ENCODE measurements around the gene ZNF319. TPM values are rescaled to one million over a fixed set of nuclear protein-coding genes. Genes with fewer than 3 reads are reported as not detected.

ZNF319 gene
- total RNA-seq, 2 experiments from 2014 or later, result 4.7 to 12.7 TPM

DNA sequence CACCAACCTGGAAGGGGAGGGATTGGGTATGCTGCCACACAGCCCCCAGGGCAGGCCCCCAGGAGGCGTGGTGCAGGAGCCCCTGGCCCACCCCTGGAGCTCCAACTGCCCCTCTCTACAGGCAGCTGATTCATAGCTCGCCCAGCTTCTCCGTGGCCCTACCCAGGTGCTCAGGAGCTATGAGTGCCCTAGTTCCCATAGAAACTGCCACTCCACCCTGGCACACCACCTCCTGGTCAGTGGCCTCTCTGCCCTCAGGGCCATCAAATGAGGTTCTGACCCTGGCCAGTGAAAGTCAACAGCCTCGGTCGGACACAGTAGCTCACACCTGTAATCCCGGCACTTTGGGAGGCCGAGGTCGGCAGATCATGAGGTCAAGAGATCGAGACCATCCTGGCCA, 47.6 kb downstream of the ZNF319 start:
- CTCF ChIA-PET (ENCODE audit: unreplicated experiment), result no interaction called here

DNA sequence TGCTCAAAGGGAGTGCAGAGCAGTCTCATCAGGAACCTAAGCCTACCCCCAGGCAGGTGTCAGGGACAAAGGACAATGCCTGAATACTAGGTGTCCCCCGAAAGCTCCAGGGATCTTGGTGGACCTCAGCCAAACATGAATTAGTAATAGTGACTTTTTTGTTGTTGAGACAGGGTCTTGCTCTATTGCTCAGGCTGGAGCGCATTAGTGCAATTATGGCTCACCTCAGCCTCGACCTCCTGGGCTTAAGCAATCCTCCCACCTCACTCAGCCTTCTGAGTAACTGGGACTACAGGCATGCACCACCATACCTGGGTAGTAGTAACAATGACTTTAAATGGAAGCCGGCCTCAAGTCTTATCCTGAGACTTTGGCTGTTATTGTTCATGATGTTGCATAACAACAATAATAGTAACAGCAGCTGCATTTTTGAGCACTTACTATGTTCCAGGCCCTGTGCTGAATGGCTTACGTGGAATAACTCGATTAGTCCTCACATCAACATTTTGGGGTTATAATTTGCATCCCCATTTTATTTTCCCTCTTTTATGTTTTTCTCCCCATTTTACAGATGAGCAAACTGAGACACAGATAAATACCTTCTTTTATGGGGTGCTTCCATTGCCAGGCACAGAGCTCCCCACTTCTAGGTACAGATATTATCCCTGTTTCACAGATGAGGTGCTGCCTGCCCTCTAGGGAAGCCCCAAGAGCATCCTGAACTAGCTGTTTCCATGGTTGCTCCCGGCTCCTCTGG, 49.1 kb downstream of the ZNF319 start:
- intact Hi-C loops (cut with micrococcal nuclease; ENCODE audit: unreplicated experiment), result no loop called here
- no peaks in the 10 kb centered on the region for H3K79me2 ChIP-seq (ENCODE audit: insufficient read depth, low read depth, low read length)
- TF ChIP-seq, protein P1, sequence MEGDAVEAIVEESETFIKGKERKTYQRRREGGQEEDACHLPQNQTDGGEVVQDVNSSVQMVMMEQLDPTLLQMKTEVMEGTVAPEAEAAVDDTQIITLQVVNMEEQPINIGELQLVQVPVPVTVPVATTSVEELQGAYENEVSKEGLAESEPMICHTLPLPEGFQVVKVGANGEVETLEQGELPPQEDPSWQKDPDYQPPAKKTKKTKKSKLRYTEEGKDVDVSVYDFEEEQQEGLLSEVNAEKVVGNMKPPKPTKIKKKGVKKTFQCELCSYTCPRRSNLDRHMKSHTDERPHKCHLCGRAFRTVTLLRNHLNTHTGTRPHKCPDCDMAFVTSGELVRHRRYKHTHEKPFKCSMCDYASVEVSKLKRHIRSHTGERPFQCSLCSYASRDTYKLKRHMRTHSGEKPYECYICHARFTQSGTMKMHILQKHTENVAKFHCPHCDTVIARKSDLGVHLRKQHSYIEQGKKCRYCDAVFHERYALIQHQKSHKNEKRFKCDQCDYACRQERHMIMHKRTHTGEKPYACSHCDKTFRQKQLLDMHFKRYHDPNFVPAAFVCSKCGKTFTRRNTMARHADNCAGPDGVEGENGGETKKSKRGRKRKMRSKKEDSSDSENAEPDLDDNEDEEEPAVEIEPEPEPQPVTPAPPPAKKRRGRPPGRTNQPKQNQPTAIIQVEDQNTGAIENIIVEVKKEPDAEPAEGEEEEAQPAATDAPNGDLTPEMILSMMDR (conservative IDR thresholded peaks at IDR 0.05; ENCODE audit: low read length), result no peak
- no peak for TF ChIP-seq EZH2phosphoT487 (IDR thresholded peaks at IDR 0.05; ENCODE audit: borderline replicate concordance, low read depth, low read length)
- no peak overlapping the region for H3K4me2 ChIP-seq (ENCODE audit: low read length)
- DNase-seq (ENCODE audit: low spot score), result no peak
- H3K27ac ChIP-seq (ENCODE audit: low read depth, low read length, poor library complexity, severe bottlenecking), result no peak overlapping the region
- H4K20me1 ChIP-seq (ENCODE audit: insufficient read depth, low read length), result no peaks in the 10 kb centered on the region
- no peaks in the 10 kb centered on the region for H3K9me2 ChIP-seq (ENCODE audit: insufficient read depth, low read length)
- POLR2A ChIA-PET, result interaction anchor here (0.6 to 1.2 kb wide), 2 partner anchors 26 to 195 kb away, joined by 3 read pairs; no protein-coding TSS in a partner anchor
- CTCF ChIA-PET (ENCODE audit: unreplicated experiment), result no interaction called here
- no peaks in the 10 kb centered on the region for H3K4me1 ChIP-seq (ENCODE audit: insufficient read depth, low read length, poor library complexity, severe bottlenecking)
- no TSS peak for BruUV-seq (replicated peaks)
- H3K9me3 ChIP-seq (ENCODE audit: low read length), result no peaks in the 10 kb centered on the region
- no peaks in the 10 kb centered on the region for H3K36me3 ChIP-seq (ENCODE audit: insufficient read depth, low read length)
- no peak overlapping the region for H3K4me3 ChIP-seq (ENCODE audit: low read depth, low read length, poor library complexity, severe bottlenecking)
- H2AFZ ChIP-seq (ENCODE audit: low read length), result no peak overlapping the region

More for the DNA sequence above, 47.6 kb downstream of the ZNF319 start:
- Histone ChIP-seq H3K9me3 (ENCODE audit: low read length) (no peaks in the 10 kb centered on the region), H3K9me2 (ENCODE audit: insufficient read depth, low read length) (no peaks in the 10 kb centered on the region), H3K36me3 (ENCODE audit: insufficient read depth, low read length) (no peaks in the 10 kb centered on the region), H3K79me2 (ENCODE audit: insufficient read depth, low read depth, low read length) (no peaks in the 10 kb centered on the region), H3K4me1 (ENCODE audit: insufficient read depth, low read length, poor library complexity, severe bottlenecking) (no peaks in the 10 kb centered on the region), H2AFZ (ENCODE audit: low read length) (no peak overlapping the region), H3K4me2 (ENCODE audit: low read length) (no peak overlapping the region), H3K4me3 (ENCODE audit: low read depth, low read length, poor library complexity, severe bottlenecking) (no peak overlapping the region), H4K20me1 (ENCODE audit: insufficient read depth, low read length) (no peaks in the 10 kb centered on the region), H3K27ac (ENCODE audit: low read depth, low read length, poor library complexity, severe bottlenecking) (no peak overlapping the region)
- DNase-seq (ENCODE audit: low spot score), result no peak
- TF ChIP-seq, protein P1 (conservative IDR thresholded peaks at IDR 0.05; ENCODE audit: low read length), result no peak
- TF ChIP-seq EZH2phosphoT487 (IDR thresholded peaks at IDR 0.05; ENCODE audit: borderline replicate concordance, low read depth, low read length), result no peak
- POLR2A ChIA-PET, result interaction anchor here (0.6 to 1.2 kb wide), 2 partner anchors 27 to 1514 kb away, joined by 3 to 7 read pairs; no protein-coding TSS in a partner anchor
- intact Hi-C loops (cut with micrococcal nuclease; ENCODE audit: unreplicated experiment), result no loop called here
- BruUV-seq (replicated peaks), result no TSS peak

DNA sequence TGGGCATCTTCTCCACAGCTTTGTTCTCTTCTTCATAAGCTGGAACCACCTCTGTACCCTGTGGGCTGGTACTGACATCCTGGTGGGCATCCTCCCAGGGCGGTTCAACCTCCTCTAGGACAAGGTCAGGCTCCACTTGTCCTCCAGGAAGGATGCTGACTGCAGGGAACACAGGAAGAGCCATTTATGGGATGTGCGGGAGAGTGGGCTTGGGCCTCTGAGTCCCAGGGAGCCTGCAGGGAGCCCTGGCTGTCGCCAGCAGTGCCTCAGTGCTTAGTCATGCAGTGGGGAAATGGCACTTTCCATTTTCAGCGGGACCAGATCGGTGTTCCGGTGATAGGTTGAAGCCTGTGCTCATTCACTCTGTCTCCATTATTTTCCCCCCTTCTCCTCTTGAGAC, 50.1 kb downstream of the ZNF319 start:
- no peaks in the 10 kb centered on the region for H4K20me1 ChIP-seq (ENCODE audit: insufficient read depth, low read length)
- H3K4me1 ChIP-seq (ENCODE audit: insufficient read depth, low read length, poor library complexity, severe bottlenecking), result no peaks in the 10 kb centered on the region
- H3K4me2 ChIP-seq (ENCODE audit: low read length), result no peak overlapping the region
- H3K27ac ChIP-seq (ENCODE audit: low read depth, low read length, poor library complexity, severe bottlenecking), result no peak overlapping the region
- H3K9me2 ChIP-seq (ENCODE audit: insufficient read depth, low read length), result no peaks in the 10 kb centered on the region
- CTCF ChIA-PET (ENCODE audit: unreplicated experiment), result no interaction called here
- TF ChIP-seq, protein P1 (conservative IDR thresholded peaks at IDR 0.05; ENCODE audit: low read length), result no peak
- no peak for TF ChIP-seq EZH2phosphoT487 (IDR thresholded peaks at IDR 0.05; ENCODE audit: borderline replicate concordance, low read depth, low read length)
- BruUV-seq (replicated peaks), result no TSS peak
- H3K79me2 ChIP-seq (ENCODE audit: insufficient read depth, low read depth, low read length), result no peaks in the 10 kb centered on the region
- no peak overlapping the region for H3K4me3 ChIP-seq (ENCODE audit: low read depth, low read length, poor library complexity, severe bottlenecking)
- H3K36me3 ChIP-seq (ENCODE audit: insufficient read depth, low read length), result no peaks in the 10 kb centered on the region
- intact Hi-C loops (cut with micrococcal nuclease; ENCODE audit: unreplicated experiment), result no loop called here
- no peak for DNase-seq (ENCODE audit: low spot score)
- POLR2A ChIA-PET, result no interaction called here
- H2AFZ ChIP-seq (ENCODE audit: low read length), result no peak overlapping the region
- H3K9me3 ChIP-seq (ENCODE audit: low read length), result no peaks in the 10 kb centered on the region

Data from OCI-LY7 (cell line).